ENCODE measurements around the gene RASL10B. TPM values are rescaled to one million over a fixed set of nuclear protein-coding genes. Genes with fewer than 3 reads are reported as not detected.

Gene RASL10B
- total RNA-seq, 1 experiment from 2014 or later: 17.4 TPM

- H3K36me3 Mint-ChIP-seq: no peaks in the 10 kb centered on the region
- TF ChIP-seq USF1 (CRISPR knock-in tag; IDR thresholded peaks at IDR 0.05) (no peak), HMGA2 (CRISPR knock-in tag; IDR thresholded peaks at IDR 0.05) (no peak), GRHL2 (CRISPR knock-in tag; IDR thresholded peaks at IDR 0.05; ENCODE audit: insufficient replicate concordance, severe bottlenecking) (no peak), FOXP4 (CRISPR knock-in tag; IDR thresholded peaks at IDR 0.05) (no peak), RELA (CRISPR knock-in tag; IDR thresholded peaks at IDR 0.05; ENCODE audit: borderline replicate concordance) (no peak), ESRRA (CRISPR knock-in tag; IDR thresholded peaks at IDR 0.05; ENCODE audit: borderline replicate concordance) (no peak), AR (CRISPR knock-in tag; IDR thresholded peaks at IDR 0.05) (no peak), ZNF671 (CRISPR knock-in tag; IDR thresholded peaks at IDR 0.05) (no peak)
- CTCF ChIA-PET: interaction anchor here (0.6 to 5.8 kb wide), 3 partner anchors 11 to 1556 kb away, joined by 3 to 100 read pairs (median 53); partner anchors contain the start of genes GAS2L2 and MMP28
- DNase-seq (ENCODE audit: low spot score): no peak
- H3K27me3 Mint-ChIP-seq (ENCODE audit: low read depth): peaks cover 11% of the 10 kb centered on the region
- H3K4me3 Mint-ChIP-seq: no peak overlapping the region
- H3K27ac Mint-ChIP-seq: no peak overlapping the region
- POLR2A ChIA-PET: interaction anchor here (0.6 kb wide), 1 partner anchor 103 kb away, joined by 4 read pairs; no protein-coding TSS in a partner anchor
- no peaks in the 10 kb centered on the region for H3K9me3 Mint-ChIP-seq
- no peak for ATAC-seq
- H3K4me1 Mint-ChIP-seq: peaks cover 17% of the 10 kb centered on the region
Observed at GRCh38 chr17:35761601-35762000, 30.2 kb downstream of the RASL10B start.

- POLR2A ChIA-PET: interaction anchor here (0.6 to 2.1 kb wide), 5 partner anchors 13 to 78 kb away, joined by 3 to 37 read pairs (median 4); partner anchors contain the start of gene TAF15
- ATAC-seq: no peak
- Mint-ChIP-seq H3K27me3 (ENCODE audit: low read depth) (peaks cover 11% of the 10 kb centered on the region), H3K4me1 (peaks cover 17% of the 10 kb centered on the region), H3K27ac (no peak overlapping the region), H3K4me3 (peak overlapping the region; percentile 60), H3K9me3 (no peaks in the 10 kb centered on the region), H3K36me3 (no peaks in the 10 kb centered on the region)
- CTCF ChIA-PET: interaction anchor here (0.6 to 5.8 kb wide), 59 partner anchors 8 to 720 kb away, joined by 3 to 161 read pairs (median 6); partner anchors contain the start of genes AP2B1, GAS2L2, MMP28 and PEX12
- no peak for DNase-seq (ENCODE audit: low spot score)
- TF ChIP-seq HMGA2 (CRISPR knock-in tag; IDR thresholded peaks at IDR 0.05) (0 out of 2 replicates have a peak, but pooled peaks have one; percentile 39), MYBL2 (CRISPR knock-in tag; IDR thresholded peaks at IDR 0.05) (no peak)
Observed at GRCh38 chr17:35763767-35764122, 32.3 kb downstream of the RASL10B start.

GRCh38 chr17:35764123-35764991, 32.9 kb downstream of the RASL10B start:
- H3K36me3 Mint-ChIP-seq: no peaks in the 10 kb centered on the region
- peaks cover 17% of the 10 kb centered on the region for H3K4me1 Mint-ChIP-seq
- ChIA-PET CTCF (interaction anchor here (0.5 to 5.8 kb wide), 63 partner anchors 8 to 719 kb away, joined by 3 to 161 read pairs (median 5); partner anchors contain the start of genes AP2B1, GAS2L2, MMP28 and PEX12), POLR2A (interaction anchor here (0.6 to 2.1 kb wide), 7 partner anchors 10 to 77 kb away, joined by 3 to 37 read pairs (median 4); partner anchors contain the start of gene TAF15)
- H3K9me3 Mint-ChIP-seq: no peaks in the 10 kb centered on the region
- peak overlapping the region; percentile 76 for H3K27ac Mint-ChIP-seq
- ATAC-seq (peak; percentile 87), DNase-seq (ENCODE audit: low spot score) (peak; percentile 91)
- peak overlapping the region; percentile 80 for H3K4me3 Mint-ChIP-seq
- H3K27me3 Mint-ChIP-seq (ENCODE audit: low read depth): peaks cover 11% of the 10 kb centered on the region
- TF ChIP-seq AR (CRISPR knock-in tag; IDR thresholded peaks at IDR 0.05) (no peak), NFYB (CRISPR knock-in tag; conservative IDR thresholded peaks at IDR 0.05; ENCODE audit: low read depth) (no peak), ATF2 (CRISPR knock-in tag; IDR thresholded peaks at IDR 0.05; ENCODE audit: borderline replicate concordance, low read depth) (peak; percentile 39; the same call in 1 of the 2 replicates), PREB (CRISPR knock-in tag; IDR thresholded peaks at IDR 0.05; ENCODE audit: borderline replicate concordance) (no peak), JUN (CRISPR knock-in tag; IDR thresholded peaks at IDR 0.05) (no peak), HMGXB4 (CRISPR knock-in tag; IDR thresholded peaks at IDR 0.05) (peak; percentile 100), MXD4 (CRISPR knock-in tag; IDR thresholded peaks at IDR 0.05; ENCODE audit: borderline replicate concordance) (no peak)
